Measurements from ENCODE around the gene LGR5. TPM values are rescaled to one million over a fixed set of nuclear protein-coding genes. Genes with fewer than 3 reads are reported as not detected.
"Not testable (repeated sequence)": the region's sequence is repeated elsewhere in the genome, so short reads cannot be mapped to it uniquely, and the experiment has no call there.

Gene LGR5
- total RNA-seq, 2 experiments from 2014 or later = not detected

DNA sequence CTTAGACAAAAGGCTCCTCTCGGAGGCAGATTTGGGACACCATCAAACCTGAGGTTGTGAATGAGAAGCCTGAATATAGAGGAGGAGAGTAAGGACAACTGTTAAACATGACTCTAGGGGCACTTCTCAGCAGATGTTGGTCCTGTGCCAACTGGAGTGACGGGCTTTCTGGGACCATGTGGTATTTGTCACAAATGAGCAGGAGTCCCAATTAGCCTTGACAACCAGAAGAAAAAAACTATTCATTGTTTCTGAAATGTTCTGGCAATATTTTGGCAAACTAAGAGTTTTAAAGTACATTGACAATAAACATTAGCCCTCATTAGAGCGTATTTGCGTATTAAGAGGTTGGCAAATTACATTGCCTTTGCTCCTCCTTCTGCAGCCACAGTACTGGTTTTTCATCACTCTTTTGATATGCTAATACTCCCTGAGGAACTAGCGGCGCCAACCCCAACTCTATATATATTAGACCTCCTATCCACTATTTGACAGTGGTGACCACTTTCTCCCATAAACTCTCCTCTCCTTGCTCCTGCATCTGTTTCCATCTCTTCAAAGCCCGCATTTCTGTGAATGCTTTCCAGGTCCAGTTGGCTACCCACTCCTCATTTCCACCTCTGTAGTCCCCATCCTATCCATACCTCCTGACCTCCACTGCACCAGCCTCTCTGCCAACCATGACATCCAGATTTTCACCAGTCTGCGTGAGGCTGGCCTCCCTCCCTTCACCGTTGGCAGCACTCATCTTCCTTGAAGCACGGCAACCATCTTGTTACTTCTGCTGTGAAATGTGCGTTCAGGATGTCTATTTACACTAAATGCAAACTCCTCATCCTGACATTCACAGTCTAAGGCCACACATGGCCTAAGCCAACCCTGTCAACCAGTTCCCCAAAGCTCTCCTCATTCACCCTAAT lies 123.3 kb downstream of the LGR5 start:
- Mint-ChIP-seq H3K27ac (no peak overlapping the region), H3K4me1 (ENCODE audit: low read depth) (no peaks in the 10 kb centered on the region), H3K27me3 (ENCODE audit: low read depth) (peaks cover 2% of the 10 kb centered on the region), H3K9me3 (ENCODE audit: insufficient read depth) (no peaks in the 10 kb centered on the region), H3K36me3 (ENCODE audit: low read depth) (no peaks in the 10 kb centered on the region), H3K4me3 (no peak overlapping the region)
- DNase-seq (no peak), ATAC-seq (no peak)
- CTCF ChIA-PET = no interaction called here
- POLR2A ChIA-PET = no interaction called here

GRCh38 chr12:71565535-71565934 lies 125.9 kb downstream of the LGR5 start:
- no peak overlapping the region for H3K4me3 Mint-ChIP-seq
- DNase-seq = no peak
- POLR2A ChIA-PET = no interaction called here
- H3K9me3 Mint-ChIP-seq (ENCODE audit: insufficient read depth) = no peaks in the 10 kb centered on the region
- CTCF ChIA-PET = interaction anchor here (1.0 kb wide), 1 partner anchor 150 kb away, joined by 3 read pairs; no protein-coding TSS in a partner anchor
- H3K27ac Mint-ChIP-seq = no peak overlapping the region
- peaks cover 9% of the 10 kb centered on the region for H3K27me3 Mint-ChIP-seq (ENCODE audit: low read depth)
- no peak for ATAC-seq
- H3K4me1 Mint-ChIP-seq (ENCODE audit: low read depth) = no peaks in the 10 kb centered on the region
- no peaks in the 10 kb centered on the region for H3K36me3 Mint-ChIP-seq (ENCODE audit: low read depth)

DNA sequence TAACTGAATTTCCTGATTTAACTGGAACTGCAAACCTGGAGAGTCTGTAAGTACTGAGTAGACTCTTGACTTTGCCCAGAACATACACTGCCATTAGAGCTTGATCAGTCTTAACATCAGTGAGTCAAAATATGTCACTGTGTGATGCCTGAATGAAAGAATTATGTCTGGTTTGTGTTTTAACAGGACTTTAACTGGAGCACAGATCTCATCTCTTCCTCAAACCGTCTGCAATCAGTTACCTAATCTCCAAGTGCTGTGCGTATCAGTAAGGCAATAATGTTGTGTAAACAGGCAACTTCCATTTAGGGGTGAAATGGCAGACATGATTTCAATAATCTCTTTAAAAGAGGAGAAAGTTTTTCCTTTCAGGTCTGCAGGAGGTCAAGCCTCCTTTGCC lies 127.1 kb downstream of the LGR5 start:
- DNase-seq (no peak), ATAC-seq (no peak)
- H3K36me3 Mint-ChIP-seq (ENCODE audit: low read depth) = no peaks in the 10 kb centered on the region
- no peaks in the 10 kb centered on the region for H3K4me1 Mint-ChIP-seq (ENCODE audit: low read depth)
- no peak overlapping the region for H3K27ac Mint-ChIP-seq
- no peaks in the 10 kb centered on the region for H3K9me3 Mint-ChIP-seq (ENCODE audit: insufficient read depth)
- H3K27me3 Mint-ChIP-seq (ENCODE audit: low read depth) = peaks cover 9% of the 10 kb centered on the region
- no peak overlapping the region for H3K4me3 Mint-ChIP-seq
- CTCF ChIA-PET = no interaction called here
- POLR2A ChIA-PET = no interaction called here

DNA sequence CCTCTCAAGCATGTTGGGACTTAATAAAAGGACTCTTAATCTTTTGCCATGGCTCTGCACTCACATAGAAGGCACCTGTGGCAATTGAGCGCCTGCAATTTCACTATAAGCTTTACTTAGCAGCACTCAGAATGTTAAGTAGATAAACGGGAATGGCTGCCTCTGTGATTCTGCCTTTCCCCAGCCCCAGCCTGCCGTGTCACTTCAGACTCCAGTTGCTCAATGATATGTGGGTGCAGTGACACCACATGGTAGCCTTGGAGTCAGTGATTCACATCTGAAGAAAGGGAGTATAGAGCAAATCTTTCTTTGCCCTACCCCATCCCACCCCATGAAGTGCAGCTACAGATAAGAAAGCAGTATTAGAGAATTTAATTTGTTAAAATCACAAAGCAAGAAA lies 127.9 kb downstream of the LGR5 start:
- no peaks in the 10 kb centered on the region for H3K9me3 Mint-ChIP-seq (ENCODE audit: insufficient read depth)
- H3K4me3 Mint-ChIP-seq = no peak overlapping the region
- H3K27me3 Mint-ChIP-seq (ENCODE audit: low read depth) = peaks cover 9% of the 10 kb centered on the region
- ChIA-PET CTCF (no interaction called here), POLR2A (no interaction called here)
- no peaks in the 10 kb centered on the region for H3K4me1 Mint-ChIP-seq (ENCODE audit: low read depth)
- no peak for DNase-seq
- no peak for ATAC-seq
- no peak overlapping the region for H3K27ac Mint-ChIP-seq
- no peaks in the 10 kb centered on the region for H3K36me3 Mint-ChIP-seq (ENCODE audit: low read depth)

- H3K4me1 Mint-ChIP-seq (ENCODE audit: low read depth); DNase-seq; H3K4me3 Mint-ChIP-seq; CTCF ChIA-PET; H3K36me3 Mint-ChIP-seq (ENCODE audit: low read depth); H3K9me3 Mint-ChIP-seq (ENCODE audit: insufficient read depth); H3K27ac Mint-ChIP-seq; ATAC-seq; POLR2A ChIA-PET: not testable (repeated sequence)
- H3K27me3 Mint-ChIP-seq (ENCODE audit: low read depth) = peaks cover 12% of the 10 kb centered on the region
These were observed 130.3 kb downstream of the LGR5 start for GRCh38 chr12:71569885-71570284.

- ATAC-seq (no peak), DNase-seq (no peak)
- ChIA-PET POLR2A (no interaction called here), CTCF (no interaction called here)
- no peaks in the 10 kb centered on the region for H3K4me1 Mint-ChIP-seq (ENCODE audit: low read depth)
- H3K4me3 Mint-ChIP-seq = no peak overlapping the region
- H3K27me3 Mint-ChIP-seq (ENCODE audit: low read depth) = peaks cover 8% of the 10 kb centered on the region
- no peak overlapping the region for H3K27ac Mint-ChIP-seq
- H3K36me3 Mint-ChIP-seq (ENCODE audit: low read depth) = no peaks in the 10 kb centered on the region
- no peaks in the 10 kb centered on the region for H3K9me3 Mint-ChIP-seq (ENCODE audit: insufficient read depth)
These were observed 136.9 kb downstream of the LGR5 start for GRCh38 chr12:71576496-71576895.

DNA sequence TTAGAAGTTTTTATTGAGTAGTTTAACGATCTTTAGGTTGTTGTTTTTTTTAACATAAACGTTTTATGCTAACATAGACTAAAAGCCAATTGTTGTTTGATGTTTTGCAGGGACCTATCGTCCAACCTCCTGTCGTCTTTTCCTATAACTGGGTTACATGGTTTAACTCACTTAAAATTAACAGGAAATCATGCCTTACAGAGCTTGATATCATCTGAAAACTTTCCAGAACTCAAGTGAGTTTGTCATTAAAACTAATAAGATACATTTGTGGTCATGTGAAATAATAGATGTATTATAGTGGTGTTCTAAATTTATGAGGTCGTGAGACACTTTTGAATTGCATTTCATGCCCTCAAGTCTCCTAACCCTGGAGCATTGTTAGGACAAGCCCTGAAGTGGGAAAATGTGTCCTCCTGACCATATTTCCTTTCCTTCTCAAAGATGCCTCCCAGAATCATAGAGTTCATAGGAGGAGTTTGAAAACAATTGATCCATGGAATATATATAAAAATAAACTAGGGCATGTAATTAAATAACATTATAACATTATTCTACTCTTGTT lies 139.2 kb downstream of the LGR5 start:
- no peak for DNase-seq
- Mint-ChIP-seq H3K4me1 (ENCODE audit: low read depth) (no peaks in the 10 kb centered on the region), H3K36me3 (ENCODE audit: low read depth) (no peaks in the 10 kb centered on the region), H3K27ac (no peak overlapping the region), H3K4me3 (no peak overlapping the region), H3K27me3 (ENCODE audit: low read depth) (peaks cover 5% of the 10 kb centered on the region), H3K9me3 (ENCODE audit: insufficient read depth) (no peaks in the 10 kb centered on the region)
- ATAC-seq = no peak
- POLR2A ChIA-PET = no interaction called here
- CTCF ChIA-PET = no interaction called here

GRCh38 chr12:71581206-71581605 lies 141.6 kb downstream of the LGR5 start:
- Mint-ChIP-seq H3K27ac (no peak overlapping the region), H3K27me3 (ENCODE audit: low read depth) (peaks cover 9% of the 10 kb centered on the region), H3K36me3 (ENCODE audit: low read depth) (no peaks in the 10 kb centered on the region), H3K4me1 (ENCODE audit: low read depth) (no peaks in the 10 kb centered on the region), H3K4me3 (no peak overlapping the region), H3K9me3 (ENCODE audit: insufficient read depth) (no peaks in the 10 kb centered on the region)
- ChIA-PET CTCF (no interaction called here), POLR2A (no interaction called here)
- no peak for ATAC-seq
- DNase-seq = no peak

DNA sequence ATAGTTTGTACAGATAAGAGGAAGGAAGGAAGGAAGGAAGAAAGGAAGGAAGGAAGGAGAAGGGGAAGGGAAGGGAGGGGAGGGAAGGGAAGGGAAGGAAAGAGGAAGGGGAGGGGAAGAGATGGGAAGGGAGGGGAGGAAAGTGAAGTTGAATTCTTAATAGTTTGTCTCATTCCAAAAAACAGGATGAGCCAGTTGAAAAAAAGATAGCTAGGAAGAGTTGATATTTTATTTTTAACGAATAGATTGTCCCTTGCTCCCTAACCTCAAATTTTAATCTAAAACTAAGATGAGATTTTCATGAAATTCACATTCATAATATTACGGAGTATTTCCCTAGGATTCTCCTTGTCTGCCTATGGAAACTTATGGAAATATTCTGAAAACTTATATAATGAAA lies 143.3 kb downstream of the LGR5 start:
- no peaks in the 10 kb centered on the region for H3K36me3 Mint-ChIP-seq (ENCODE audit: low read depth)
- H3K4me1 Mint-ChIP-seq (ENCODE audit: low read depth) = no peaks in the 10 kb centered on the region
- no peak overlapping the region for H3K4me3 Mint-ChIP-seq
- POLR2A ChIA-PET = no interaction called here
- DNase-seq (no peak), ATAC-seq (no peak)
- H3K27ac Mint-ChIP-seq = no peak overlapping the region
- CTCF ChIA-PET = no interaction called here
- H3K27me3 Mint-ChIP-seq (ENCODE audit: low read depth) = peaks cover 12% of the 10 kb centered on the region
- no peaks in the 10 kb centered on the region for H3K9me3 Mint-ChIP-seq (ENCODE audit: insufficient read depth)

GRCh38 chr12:71584356-71584755 lies 144.8 kb downstream of the LGR5 start:
- Mint-ChIP-seq H3K27ac (no peak overlapping the region), H3K4me3 (no peak overlapping the region), H3K4me1 (ENCODE audit: low read depth) (no peaks in the 10 kb centered on the region), H3K36me3 (ENCODE audit: low read depth) (no peaks in the 10 kb centered on the region), H3K9me3 (ENCODE audit: insufficient read depth) (no peaks in the 10 kb centered on the region), H3K27me3 (ENCODE audit: low read depth) (peaks cover 9% of the 10 kb centered on the region)
- DNase-seq (no peak), ATAC-seq (no peak)
- ChIA-PET CTCF (no interaction called here), POLR2A (no interaction called here)

DNA sequence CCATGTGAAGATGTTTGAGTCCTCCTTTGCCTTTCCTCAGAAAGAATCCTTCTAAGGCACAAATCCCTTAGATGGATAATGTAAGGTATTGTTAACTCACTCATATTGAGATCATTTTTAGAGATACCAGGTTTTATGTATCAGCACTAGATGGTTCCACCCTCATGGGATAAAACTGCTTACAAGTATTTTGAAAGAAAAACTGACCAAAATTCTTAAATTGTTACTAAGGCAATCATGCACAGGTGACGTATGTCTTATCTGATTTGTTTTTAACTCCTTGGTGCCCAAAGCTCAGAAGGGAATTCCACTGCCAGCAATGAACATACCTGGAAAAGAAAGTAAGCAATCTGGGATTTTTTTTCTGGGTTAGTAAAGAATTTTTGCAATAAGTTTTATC lies 145.6 kb downstream of the LGR5 start:
- no peaks in the 10 kb centered on the region for H3K4me1 Mint-ChIP-seq (ENCODE audit: low read depth)
- POLR2A ChIA-PET = no interaction called here
- no peaks in the 10 kb centered on the region for H3K9me3 Mint-ChIP-seq (ENCODE audit: insufficient read depth)
- no peak overlapping the region for H3K4me3 Mint-ChIP-seq
- H3K27ac Mint-ChIP-seq = no peak overlapping the region
- DNase-seq = no peak
- CTCF ChIA-PET = no interaction called here
- no peaks in the 10 kb centered on the region for H3K36me3 Mint-ChIP-seq (ENCODE audit: low read depth)
- ATAC-seq = no peak
- peaks cover 9% of the 10 kb centered on the region for H3K27me3 Mint-ChIP-seq (ENCODE audit: low read depth)

DNA sequence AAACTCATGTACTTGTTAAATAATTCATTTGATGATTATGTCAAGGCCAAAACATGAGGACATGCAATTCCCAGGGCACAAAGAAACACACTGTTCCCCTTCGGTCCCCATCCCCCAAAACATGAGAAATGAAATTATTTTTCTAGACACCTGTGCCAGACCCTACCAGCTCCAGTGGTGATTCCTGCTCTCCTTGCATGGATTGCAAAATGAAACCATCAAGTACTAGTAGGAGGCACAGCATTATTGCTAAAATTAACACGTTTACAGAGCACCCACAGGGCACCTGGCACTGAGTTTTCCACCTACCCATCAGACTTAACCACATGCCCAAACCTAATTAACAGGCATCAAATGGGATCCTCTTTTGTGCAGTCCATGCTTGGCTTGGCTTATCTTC lies 147.4 kb downstream of the LGR5 start:
- no peak for DNase-seq
- POLR2A ChIA-PET = no interaction called here
- no peak overlapping the region for H3K27ac Mint-ChIP-seq

More for the DNA sequence above, 147.4 kb downstream of the LGR5 start:
- Mint-ChIP-seq H3K27me3 (ENCODE audit: low read depth) (peaks cover 9% of the 10 kb centered on the region), H3K4me3 (no peak overlapping the region), H3K36me3 (ENCODE audit: low read depth) (no peaks in the 10 kb centered on the region), H3K4me1 (ENCODE audit: low read depth) (no peaks in the 10 kb centered on the region), H3K9me3 (ENCODE audit: insufficient read depth) (no peaks in the 10 kb centered on the region)
- CTCF ChIA-PET = interaction anchor here (0.9 kb wide), 1 partner anchor 50 kb away, joined by 3 read pairs; no protein-coding TSS in a partner anchor
- no peak for ATAC-seq

Data from activated CD8-positive, alpha-beta T cell treated with anti-CD3 and anti-CD28 coated beads, Interleukin-2, amount 10 ng/mL, durations not matched to agents 7 days and 5 days (primary cell).